ENCODE measurements around the gene C1QTNF9B.

Gene C1QTNF9B

GRCh38 chr13:23918208-23918607, 20.9 kb upstream of the C1QTNF9B start:
- Histone ChIP-seq H3K27me3 (ENCODE audit: insufficient read depth, low read depth, severe bottlenecking) (no peaks in the 10 kb centered on the region), H3K9me3 (ENCODE audit: severe bottlenecking) (no peaks in the 10 kb centered on the region), H3K36me3 (no peaks in the 10 kb centered on the region), H3K27ac (no peak overlapping the region), H3K4me3 (ENCODE audit: low read depth, low read length) (no peak overlapping the region)
- no peak for TF ChIP-seq CTCF (IDR thresholded peaks at IDR 0.05; ENCODE audit: low read depth, low read length)
- DNase-seq, result no peak

GRCh38 chr13:23915308-23915707, 18.0 kb upstream of the C1QTNF9B start:
- no peaks in the 10 kb centered on the region for H3K9me3 ChIP-seq (ENCODE audit: severe bottlenecking)
- no peak overlapping the region for H3K27ac ChIP-seq
- H3K36me3 ChIP-seq, result no peaks in the 10 kb centered on the region
- no peaks in the 10 kb centered on the region for H3K27me3 ChIP-seq (ENCODE audit: insufficient read depth, low read depth, severe bottlenecking)
- TF ChIP-seq CTCF (IDR thresholded peaks at IDR 0.05; ENCODE audit: low read depth, low read length), result peak; percentile 62
- DNase-seq, result peak; percentile 71
- H3K4me3 ChIP-seq (ENCODE audit: low read depth, low read length), result no peak overlapping the region

- TF ChIP-seq CTCF (IDR thresholded peaks at IDR 0.05; ENCODE audit: low read depth, low read length), result no peak
- no peaks in the 10 kb centered on the region for H3K36me3 ChIP-seq
- no peak for DNase-seq
- H3K27ac ChIP-seq, result no peak overlapping the region
- no peaks in the 10 kb centered on the region for H3K27me3 ChIP-seq (ENCODE audit: insufficient read depth, low read depth, severe bottlenecking)
- H3K4me3 ChIP-seq (ENCODE audit: low read depth, low read length), result no peak overlapping the region
- H3K9me3 ChIP-seq (ENCODE audit: severe bottlenecking), result no peaks in the 10 kb centered on the region
Observed at GRCh38 chr13:23912469-23912868, 15.2 kb upstream of the C1QTNF9B start.

- no peaks in the 10 kb centered on the region for H3K9me3 ChIP-seq (ENCODE audit: severe bottlenecking)
- H3K4me3 ChIP-seq (ENCODE audit: low read depth, low read length), result no peak overlapping the region
- TF ChIP-seq CTCF (IDR thresholded peaks at IDR 0.05; ENCODE audit: low read depth, low read length), result no peak
- no peak for DNase-seq
- no peaks in the 10 kb centered on the region for H3K36me3 ChIP-seq
- H3K27ac ChIP-seq, result no peak overlapping the region
- H3K27me3 ChIP-seq (ENCODE audit: insufficient read depth, low read depth, severe bottlenecking), result no peaks in the 10 kb centered on the region
Observed at GRCh38 chr13:23909606-23910005, 12.3 kb upstream of the C1QTNF9B start.

- Histone ChIP-seq H3K36me3 (no peaks in the 10 kb centered on the region), H3K27ac (no peak overlapping the region), H3K9me3 (ENCODE audit: severe bottlenecking) (no peaks in the 10 kb centered on the region), H3K4me3 (ENCODE audit: low read depth, low read length) (no peak overlapping the region), H3K27me3 (ENCODE audit: insufficient read depth, low read depth, severe bottlenecking) (no peaks in the 10 kb centered on the region)
- DNase-seq, result no peak
- TF ChIP-seq CTCF (IDR thresholded peaks at IDR 0.05; ENCODE audit: low read depth, low read length), result no peak
Observed at GRCh38 chr13:23905766-23906165, 8.5 kb upstream of the C1QTNF9B start.

GRCh38 chr13:23903906-23904280, 6.6 kb upstream of the C1QTNF9B start:
- H3K9me3 ChIP-seq (ENCODE audit: severe bottlenecking), result no peaks in the 10 kb centered on the region
- no peak overlapping the region for H3K4me3 ChIP-seq (ENCODE audit: low read depth, low read length)
- DNase-seq, result no peak
- H3K27ac ChIP-seq, result no peak overlapping the region
- no peaks in the 10 kb centered on the region for H3K36me3 ChIP-seq
- no peaks in the 10 kb centered on the region for H3K27me3 ChIP-seq (ENCODE audit: insufficient read depth, low read depth, severe bottlenecking)
- TF ChIP-seq CTCF (IDR thresholded peaks at IDR 0.05; ENCODE audit: low read depth, low read length), result no peak

Data from WERI-Rb-1 (cell line).